HG03439 (cell line): ENCODE results near the gene CEP85L.

Experiments
- ATAC-seq: cut with Tn5 transposase; IDR thresholded peaks from one replicate; pipeline ENCODE4 v1.9.1; 2021; ENCODE audit warnings: mild to moderate bottlenecking, moderate library complexity; ENCODE audit not compliant: unreplicated experiment

Gene CEP85L

GRCh38 chr6:118504611-118505010 lies 146.8 kb downstream of the CEP85L start:
- ATAC-seq = no peak

DNA sequence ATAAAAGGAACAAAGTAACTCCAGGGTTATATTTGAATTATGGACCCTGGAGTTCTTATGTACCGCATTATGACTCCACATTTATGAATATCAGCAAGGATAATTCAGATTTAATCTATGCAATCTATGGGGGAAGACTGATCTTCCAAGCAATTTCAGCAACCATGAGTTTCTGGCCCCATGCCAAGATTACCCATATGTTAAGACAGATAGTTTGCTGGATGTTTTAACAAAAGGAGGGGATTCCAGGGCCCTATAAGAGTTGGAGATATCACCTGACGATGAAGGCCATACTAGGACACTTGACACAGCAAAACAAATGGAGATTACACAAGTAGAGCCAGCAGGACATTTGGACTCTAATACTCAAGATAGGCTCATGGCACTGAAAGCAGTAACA lies 149.2 kb downstream of the CEP85L start:
- ATAC-seq = no peak

DNA sequence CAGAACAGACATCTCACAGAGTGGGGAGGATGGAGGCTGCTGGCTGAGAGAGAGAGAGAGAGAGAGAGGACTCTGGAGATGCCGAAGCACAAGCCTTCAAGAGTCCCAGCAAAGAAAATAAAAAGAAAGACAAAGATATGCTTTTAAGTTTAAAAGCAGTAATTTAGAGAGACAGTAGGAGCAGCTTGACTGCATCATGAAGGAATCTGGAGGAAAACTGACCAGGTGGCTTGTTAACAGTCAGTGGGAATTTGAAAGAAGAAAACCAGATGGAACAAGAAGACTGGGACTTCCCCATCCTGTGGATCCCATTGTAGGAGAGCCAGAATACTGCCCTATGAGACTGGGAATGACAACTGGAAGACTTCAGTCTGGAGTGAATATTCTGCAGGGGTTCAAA lies 149.6 kb downstream of the CEP85L start:
- ATAC-seq = no peak

DNA sequence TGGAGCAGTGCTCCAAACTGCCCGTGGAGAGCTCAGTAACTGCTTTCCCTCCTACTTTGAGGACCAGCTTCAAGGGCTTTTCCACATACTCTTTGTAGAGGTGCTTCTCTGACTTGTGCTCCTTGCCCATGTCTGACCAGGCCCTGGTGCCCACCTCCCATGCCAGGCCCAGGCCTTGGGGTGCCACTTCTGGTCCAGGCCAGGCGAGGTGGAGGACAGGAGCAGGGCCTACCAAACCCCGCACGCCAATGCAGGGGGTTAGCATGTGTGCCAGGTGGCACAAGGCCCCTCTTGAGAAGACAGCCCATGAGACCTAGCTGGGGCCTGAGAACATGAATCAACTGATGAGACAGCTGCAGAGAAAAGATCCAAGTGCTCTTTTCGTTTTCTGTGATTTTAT lies 150.3 kb downstream of the CEP85L start:
- ATAC-seq = no peak

DNA sequence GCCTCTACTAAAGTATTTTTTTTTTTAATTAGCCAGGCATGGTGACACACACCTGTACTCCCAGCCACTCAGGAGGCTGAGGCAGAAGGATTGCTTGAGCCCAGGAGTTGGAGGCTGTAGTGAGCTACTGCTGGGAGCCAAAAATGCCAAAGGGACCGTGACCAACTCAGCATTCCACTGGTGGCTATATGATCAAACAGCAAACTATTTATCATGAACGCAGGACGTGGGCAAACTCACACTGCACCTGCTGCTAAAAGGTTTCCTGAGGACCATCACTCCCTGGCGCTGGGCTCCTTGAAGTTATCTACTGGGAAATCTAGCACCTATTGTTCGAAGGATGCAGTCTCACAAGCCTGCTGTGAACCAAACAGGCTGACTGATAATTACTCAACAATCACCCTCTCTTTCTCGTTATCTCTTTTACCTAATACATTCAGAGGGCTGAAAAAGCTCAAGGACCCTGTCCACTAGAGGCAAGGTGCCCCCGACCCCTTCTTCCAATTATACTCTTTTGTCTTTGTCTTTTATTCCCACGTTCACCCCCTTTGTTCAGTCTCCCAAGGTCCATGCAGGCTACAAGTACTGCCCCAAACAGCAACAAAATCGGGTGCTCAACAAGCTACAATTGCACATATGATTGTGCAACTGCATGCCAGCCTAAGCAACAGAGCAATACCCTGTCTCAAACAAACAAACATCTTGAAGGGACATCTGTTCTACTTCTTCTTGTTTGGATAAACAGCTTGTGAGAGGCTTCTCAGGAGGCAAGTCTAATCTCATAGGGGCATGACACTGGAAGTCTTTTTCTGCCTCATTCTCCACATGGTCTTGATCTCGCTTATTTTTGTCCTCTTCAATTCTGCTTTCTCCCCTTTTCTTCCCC lies 151.0 kb downstream of the CEP85L start:
- no peak for ATAC-seq

DNA sequence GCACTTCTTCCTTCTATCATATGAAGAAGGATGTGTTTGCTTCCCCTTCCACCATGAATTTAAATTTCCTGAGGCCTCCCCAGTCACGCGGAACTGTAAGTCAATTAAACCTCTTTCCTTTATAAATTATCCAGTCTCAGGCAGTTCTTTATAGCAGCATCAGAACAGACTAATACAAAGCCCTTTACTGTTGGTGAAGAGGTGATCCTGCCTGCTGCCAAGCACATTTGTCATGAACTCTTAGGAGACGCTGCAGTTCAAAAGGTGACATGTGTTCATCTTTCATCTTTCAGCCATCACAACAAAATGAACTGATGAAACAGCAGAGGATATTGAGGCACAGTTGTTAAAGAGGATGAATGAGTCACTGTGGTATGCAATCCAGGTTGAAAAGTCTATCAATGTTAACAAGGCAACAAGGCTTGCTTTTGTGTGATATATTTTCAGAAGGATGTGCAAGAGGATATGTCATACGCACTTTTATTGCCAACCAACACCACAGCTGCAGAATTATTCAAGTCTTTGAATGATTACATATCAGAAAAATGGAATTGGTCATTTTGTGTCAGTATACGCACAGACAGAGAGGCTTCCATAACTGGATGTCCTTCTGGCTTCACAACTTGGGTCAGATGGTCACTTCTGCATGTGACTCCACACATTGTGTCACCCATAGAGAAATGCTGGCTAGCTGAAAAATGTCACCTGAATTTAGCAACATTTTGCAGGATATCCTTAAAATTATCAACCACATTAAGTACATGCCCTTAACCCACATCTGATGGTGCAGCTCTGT lies 155.7 kb downstream of the CEP85L start:
- no peak for ATAC-seq

- no peak for ATAC-seq
Measured at GRCh38 chr6:118494091-118494490, 157.3 kb downstream of the CEP85L start.

DNA sequence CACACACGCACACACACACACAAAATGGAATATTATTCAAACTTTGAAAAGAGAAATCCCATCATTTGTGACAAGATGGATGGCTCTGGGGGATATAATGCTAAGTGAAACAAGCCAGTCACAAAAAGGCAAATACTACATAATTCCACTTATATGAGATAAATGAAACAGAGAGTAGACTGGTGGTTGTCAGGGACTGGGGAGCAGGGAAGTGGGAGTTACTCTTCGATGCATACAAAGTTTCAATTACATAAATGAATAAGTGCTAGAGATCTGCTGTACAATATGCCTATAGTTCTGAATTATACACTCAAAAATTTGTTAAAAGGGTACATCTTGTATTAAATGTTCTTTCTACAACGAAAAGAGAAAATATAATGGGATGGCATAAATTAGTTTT lies 161.4 kb downstream of the CEP85L start:
- ATAC-seq = no peak

GRCh38 chr6:118488631-118489030 lies 162.8 kb downstream of the CEP85L start:
- no peak for ATAC-seq

- ATAC-seq = peak; percentile 94
Measured at GRCh38 chr6:118485601-118486550, 165.5 kb downstream of the CEP85L start.

DNA sequence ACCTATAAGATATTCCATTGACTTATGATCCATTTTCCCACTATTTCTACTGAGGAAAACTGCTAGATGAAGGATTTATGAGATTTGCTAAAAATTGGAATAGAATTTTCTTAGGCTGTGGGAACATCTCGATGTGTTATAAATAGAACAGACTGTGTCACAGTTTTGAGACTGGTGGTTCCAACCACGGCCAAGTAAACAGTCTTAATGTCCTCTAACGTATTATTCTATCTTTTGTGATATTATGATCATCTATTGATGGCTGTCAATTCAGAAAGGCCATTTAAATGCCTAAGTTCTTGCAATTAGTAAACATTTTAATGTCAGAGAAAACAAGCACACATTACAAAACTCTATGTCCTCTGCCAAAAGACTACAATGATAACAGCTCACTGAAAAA lies 174.8 kb downstream of the CEP85L start:
- no peak for ATAC-seq

GRCh38 chr6:118473266-118473665 lies 178.1 kb downstream of the CEP85L start:
- ATAC-seq = no peak

- no peak for ATAC-seq
Measured at GRCh38 chr6:118469468-118469867, 181.9 kb downstream of the CEP85L start.

GRCh38 chr6:118468682-118469465 lies 182.5 kb downstream of the CEP85L start:
- no peak for ATAC-seq

GRCh38 chr6:118467181-118467580 lies 184.2 kb downstream of the CEP85L start:
- peak; percentile 86 for ATAC-seq

DNA sequence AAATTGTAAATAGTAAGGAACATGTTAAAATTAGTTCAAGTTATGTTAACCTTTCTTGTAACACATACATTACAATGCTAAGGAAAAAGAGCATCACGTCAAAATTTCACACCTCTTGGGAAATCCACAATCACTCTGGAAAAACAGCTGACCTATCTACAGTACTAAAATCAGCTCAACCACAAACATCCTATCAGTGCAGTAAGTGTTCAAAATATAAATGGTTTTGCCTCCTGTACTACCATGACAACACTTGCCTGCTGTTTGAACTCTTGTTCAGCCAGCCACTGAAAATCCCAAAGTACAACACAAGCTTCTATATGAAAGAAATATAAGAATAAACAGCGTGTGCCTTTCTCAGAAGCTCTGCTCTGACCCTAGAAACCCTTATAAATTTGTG lies 186.8 kb downstream of the CEP85L start:
- no peak for ATAC-seq

DNA sequence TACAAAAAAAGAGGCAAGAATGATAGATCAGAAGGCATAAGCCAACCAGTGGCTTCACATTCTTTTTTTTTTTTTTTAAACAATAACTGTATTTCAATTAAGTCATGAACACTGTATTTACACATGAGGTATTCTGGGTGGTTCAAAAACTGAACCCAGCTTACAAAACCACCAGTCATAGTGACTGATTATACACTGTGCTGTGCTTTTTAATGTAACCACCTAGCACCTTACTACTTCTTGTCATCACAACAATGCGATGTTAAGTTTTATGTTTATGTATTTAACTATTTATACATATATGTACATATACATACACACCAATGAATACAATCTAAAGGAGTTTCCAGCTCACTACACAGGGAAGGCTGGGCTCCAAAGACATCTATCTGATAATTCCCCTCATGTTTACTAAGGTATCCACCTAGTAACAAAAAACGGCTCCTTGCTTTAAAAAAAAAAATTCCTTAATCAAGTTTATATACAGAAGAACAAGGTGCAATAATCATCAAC lies 190.4 kb downstream of the CEP85L start:
- ATAC-seq = no peak

DNA sequence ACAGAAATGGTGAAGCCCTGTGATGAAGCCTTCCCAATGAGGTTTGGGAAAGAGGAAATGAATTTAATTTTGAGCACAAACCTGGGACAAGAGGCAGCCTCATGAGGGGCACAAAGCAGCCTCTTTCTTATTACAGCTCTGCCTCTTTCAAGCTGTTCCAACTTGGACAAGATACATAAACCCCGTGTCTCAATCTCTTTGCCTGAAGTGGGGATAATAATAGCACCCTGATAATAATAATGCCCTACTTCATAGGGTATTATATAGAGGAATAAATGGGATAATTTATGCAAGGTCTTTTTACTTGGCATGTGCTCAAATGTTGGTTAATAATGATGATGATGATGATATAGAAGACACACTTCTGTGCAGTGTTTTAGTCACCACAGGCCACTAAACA lies 194.4 kb downstream of the CEP85L start:
- no peak for ATAC-seq

- ATAC-seq = no peak
Measured at GRCh38 chr6:118451839-118452238, 199.6 kb downstream of the CEP85L start.

- peak; percentile 51 for ATAC-seq
Measured at GRCh38 chr6:118444796-118445195, 206.6 kb downstream of the CEP85L start.
